Prostate gland (tissue), 2 donors: ENCODE data around the gene SORT1.

Experiments
- POLR2AphosphoS5 ChIP-seq: sonication (generic); formaldehyde crosslinking; IDR thresholded peaks from one replicate; pipeline ENCODE4 v1.6.1; 2017; ENCODE audit warnings: antibody characterized with exemption
- TF ChIP-seq, protein P1 (sequence below), 4 experiments: fragments of 200-600 bp in 2 of 4; fragments of 450-650 bp in 2 of 4; sonication (generic) in 2 of 4; IDR thresholded peaks; 1 replicate in 3 of 4; 2 replicates in 1 of 4; pipeline ENCODE4 v1.5.1; 2016 to 2019; ENCODE audit warnings: antibody characterized with exemption in 4 of 4, mild to moderate bottlenecking in 2 of 4, moderate library complexity in 2 of 4

- TF ChIP-seq, protein P1, sequence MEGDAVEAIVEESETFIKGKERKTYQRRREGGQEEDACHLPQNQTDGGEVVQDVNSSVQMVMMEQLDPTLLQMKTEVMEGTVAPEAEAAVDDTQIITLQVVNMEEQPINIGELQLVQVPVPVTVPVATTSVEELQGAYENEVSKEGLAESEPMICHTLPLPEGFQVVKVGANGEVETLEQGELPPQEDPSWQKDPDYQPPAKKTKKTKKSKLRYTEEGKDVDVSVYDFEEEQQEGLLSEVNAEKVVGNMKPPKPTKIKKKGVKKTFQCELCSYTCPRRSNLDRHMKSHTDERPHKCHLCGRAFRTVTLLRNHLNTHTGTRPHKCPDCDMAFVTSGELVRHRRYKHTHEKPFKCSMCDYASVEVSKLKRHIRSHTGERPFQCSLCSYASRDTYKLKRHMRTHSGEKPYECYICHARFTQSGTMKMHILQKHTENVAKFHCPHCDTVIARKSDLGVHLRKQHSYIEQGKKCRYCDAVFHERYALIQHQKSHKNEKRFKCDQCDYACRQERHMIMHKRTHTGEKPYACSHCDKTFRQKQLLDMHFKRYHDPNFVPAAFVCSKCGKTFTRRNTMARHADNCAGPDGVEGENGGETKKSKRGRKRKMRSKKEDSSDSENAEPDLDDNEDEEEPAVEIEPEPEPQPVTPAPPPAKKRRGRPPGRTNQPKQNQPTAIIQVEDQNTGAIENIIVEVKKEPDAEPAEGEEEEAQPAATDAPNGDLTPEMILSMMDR (IDR thresholded peaks at IDR 0.05) = no peak
- no peak for TF ChIP-seq POLR2AphosphoS5
Measured at GRCh38 chr1:109282497-109282951, 115.2 kb downstream of the SORT1 start.
